D721Med (cell line): Measurements from ENCODE around the gene CYP2U1.
"Not testable (repeated sequence)": the region's sequence is repeated elsewhere in the genome, so short reads cannot be mapped to it uniquely, and the experiment has no call there.

ENCODE experiments used
- DNase-seq: peaks from one replicate; pipeline ENCODE4 v3.0.0; 2011; ENCODE audit warnings: low spot score; ENCODE audit not compliant: insufficient read length
- FAIRE-seq: peaks from 2 replicates; lab custom pipeline; 2011; peaks lifted over from hg19 to GRCh38; lab: Jason Lieb, UNC
- CTCF ChIP-seq: IDR thresholded peaks from 2 replicates; pipeline ENCODE4 v1.5.1; 2012; ENCODE audit warnings: mild to moderate bottlenecking, control low read depth; ENCODE audit not compliant: insufficient read depth; ENCODE audit errors: missing control alignments

CYP2U1 gene

GRCh38 chr4:107950746-107951540 is 19.6 kb downstream of the CYP2U1 start:
- FAIRE-seq: no peak
- DNase-seq: no peak
- no peak for TF ChIP-seq CTCF

DNA sequence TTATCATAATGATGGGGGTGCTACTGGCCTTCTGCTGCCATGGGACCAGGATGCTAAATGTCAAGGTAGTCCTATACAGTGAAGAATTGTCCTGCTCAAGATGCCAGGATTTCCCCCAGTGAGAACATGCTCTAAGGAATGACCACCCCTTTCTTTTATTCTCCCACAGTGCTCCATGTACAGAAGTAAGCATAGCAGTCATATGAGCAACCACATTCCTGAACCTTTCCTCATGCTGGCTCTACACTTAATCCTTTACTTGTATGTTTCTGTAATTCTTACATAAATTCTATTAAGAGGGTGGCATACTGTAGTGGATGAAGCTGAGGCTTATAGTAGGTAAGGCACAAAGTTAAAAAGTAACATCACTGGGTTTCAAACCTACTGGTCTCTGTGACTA is 20.2 kb downstream of the CYP2U1 start:
- no peak for TF ChIP-seq CTCF
- DNase-seq: no peak
- no peak for FAIRE-seq

DNA sequence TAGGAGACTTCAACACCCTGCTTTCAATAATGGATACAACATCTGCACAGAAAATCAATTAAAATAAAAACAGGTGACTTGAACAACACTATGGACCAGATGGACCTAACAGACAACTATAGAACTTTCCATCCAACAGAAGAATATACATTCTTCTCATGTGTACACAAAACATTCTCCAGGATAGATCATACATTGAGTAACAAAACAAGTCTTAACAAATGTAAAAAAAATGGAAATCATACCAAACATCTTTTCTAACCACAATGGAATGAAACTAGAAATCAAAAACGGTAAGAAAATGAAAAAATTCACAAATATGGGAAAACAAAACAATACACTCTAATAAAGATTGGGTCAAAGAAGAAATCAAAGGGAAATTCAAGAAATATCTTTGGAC is 24.7 kb downstream of the CYP2U1 start:
- DNase-seq (no peak), FAIRE-seq (no peak)
- no peak for TF ChIP-seq CTCF

DNA sequence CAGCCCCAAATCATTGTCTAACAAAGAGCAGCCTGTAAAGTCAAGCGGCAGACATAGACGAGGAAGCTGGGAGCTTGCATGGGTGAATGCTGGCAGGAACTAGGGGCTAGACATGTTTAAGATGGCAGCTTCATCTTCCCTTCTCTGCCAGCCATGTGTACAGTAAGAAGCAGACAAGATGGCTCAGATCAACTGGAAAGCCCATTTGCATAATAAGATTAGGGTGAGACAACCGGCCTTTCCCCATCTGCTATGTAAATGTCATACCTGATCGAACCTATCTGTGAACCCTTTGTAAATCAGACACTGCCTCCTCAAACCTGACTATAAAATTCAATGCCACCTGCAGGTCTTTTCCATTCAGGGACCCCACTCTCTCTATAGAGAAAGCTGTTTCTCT is 35.6 kb downstream of the CYP2U1 start:
- no peak for DNase-seq
- TF ChIP-seq CTCF: no peak
- no peak for FAIRE-seq

- not testable (repeated sequence) for FAIRE-seq, DNase-seq
These were observed 36.2 kb downstream of the CYP2U1 start for GRCh38 chr4:107967519-107967918.

GRCh38 chr4:107967921-107968320 is 36.6 kb downstream of the CYP2U1 start:
- DNase-seq, FAIRE-seq: not testable (repeated sequence)

DNA sequence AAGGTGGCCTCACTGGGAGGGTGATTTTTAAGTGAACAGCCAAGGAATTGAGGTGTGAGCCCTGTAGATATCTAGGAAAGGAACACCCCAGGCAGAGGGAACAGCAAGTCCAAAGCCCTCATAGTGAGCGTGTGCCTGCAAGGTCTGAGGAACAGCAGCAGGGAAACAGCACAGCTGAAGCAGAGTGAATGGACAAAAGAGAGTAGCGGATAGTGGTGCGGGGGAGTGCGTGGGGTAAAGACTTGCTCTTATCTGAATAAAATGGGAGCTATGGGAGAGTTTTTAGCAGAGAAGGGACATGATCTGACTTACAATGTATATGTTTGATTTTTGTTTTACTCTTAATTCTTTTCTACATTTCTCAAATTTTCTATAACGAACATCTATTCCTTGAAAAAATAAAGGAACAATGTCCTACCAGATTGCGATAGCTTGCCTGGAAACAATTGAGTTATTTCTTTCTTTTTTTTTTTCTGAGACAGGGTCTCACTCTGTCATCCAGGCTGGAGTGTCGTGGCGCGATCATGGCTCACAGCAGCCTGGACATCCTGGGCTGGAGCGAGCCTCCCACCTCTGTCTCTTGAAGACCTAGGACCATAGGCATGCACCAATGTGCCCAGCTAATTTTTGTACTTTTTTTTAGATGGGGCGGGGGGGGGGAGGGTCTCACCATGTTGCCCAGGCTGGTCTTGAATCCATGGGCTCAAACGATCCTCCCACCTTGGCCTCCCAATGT is 38.9 kb downstream of the CYP2U1 start:
- FAIRE-seq (no peak), DNase-seq (no peak)
- TF ChIP-seq CTCF: no peak

- DNase-seq (no peak), FAIRE-seq (no peak)
- TF ChIP-seq CTCF: no peak
These were observed 41.3 kb downstream of the CYP2U1 start for GRCh38 chr4:107972605-107973004.
